K562 (cell line): ENCODE data around the gene ZP3. TPM values are rescaled to one million over a fixed set of nuclear protein-coding genes. Genes with fewer than 3 reads are reported as not detected.

ENCODE experiments used
- DACH1 ChIP-seq: fragments of 450-650 bp; IDR thresholded peaks from 2 replicates; pipeline ENCODE4 v1.6.1; 2018; ENCODE audit not compliant: partially characterized antibody
- DNMT1 ChIP-seq: fragments of 450-650 bp; IDR thresholded peaks from 2 replicates; pipeline ENCODE4 v1.6.1; 2016; ENCODE audit warnings: antibody characterized with exemption, mild to moderate bottlenecking
- ELF1 ChIP-seq: fragments of 200-800 bp; sonication (Bioruptor generic); IDR thresholded peaks from 2 replicates; pipeline ENCODE4 v1.6.1; 2016; ENCODE audit warnings: missing genetic modification characterization, missing compliant biosample characterization
- ETV6 ChIP-seq, 3 experiments: fragments of 150-350 bp in 1 of 3; sonication (generic) in 1 of 3; formaldehyde crosslinking in 1 of 3; IDR thresholded peaks; 2 replicates each; pipeline versions ENCODE4 v1.6.1 to v1.8.0; 2014 to 2022; ENCODE audit warnings: borderline replicate concordance in 2 of 3, low read depth in 2 of 3, antibody characterized with exemption in 1 of 3, low read length in 1 of 3, mild to moderate bottlenecking in 1 of 3, missing genetic modification reagents in 1 of 3
- MAX ChIP-seq: sonication (generic); formaldehyde crosslinking; IDR thresholded peaks from 2 replicates; pipeline ENCODE4 v1.9.0; 2022; ENCODE audit warnings: mild to moderate bottlenecking, missing genetic modification reagents
- NR2C2 ChIP-seq, 2 experiments: fragments of 200-800 bp in 1 of 2; sonication (Bioruptor generic) in 1 of 2; sonication (generic) in 1 of 2; formaldehyde crosslinking in 1 of 2; IDR thresholded peaks; 2 replicates each; pipeline versions ENCODE4 v1.6.1 to v1.8.0; 2016 to 2022; ENCODE audit warnings: mild to moderate bottlenecking in 1 of 2, missing compliant biosample characterization in 1 of 2, missing genetic modification characterization in 1 of 2, missing genetic modification reagents in 1 of 2
- SMAD4 ChIP-seq: fragments of 250-450 bp; sonication (Bioruptor Pico); conservative IDR thresholded peaks from 2 replicates; pipeline ENCODE4 v1.8.0; 2021; ENCODE audit warnings: inconsistent platforms, mild to moderate bottlenecking, moderate library complexity
- TEAD4 ChIP-seq, 2 experiments: sonication (generic) in 1 of 2; formaldehyde crosslinking in 1 of 2; IDR thresholded peaks; 2 replicates each; pipeline versions ENCODE4 v1.6.1 to v1.8.0; 2012 to 2022; ENCODE audit warnings: borderline replicate concordance in 1 of 2, inconsistent platforms in 1 of 2, low read length in 1 of 2, mild to moderate bottlenecking in 1 of 2, missing genetic modification reagents in 1 of 2
- ZBTB9 ChIP-seq: fragments of 450-650 bp; formaldehyde crosslinking; IDR thresholded peaks from 2 replicates; pipeline ENCODE4 v1.4.0; 2020; ENCODE audit warnings: mild to moderate bottlenecking, moderate library complexity
- ZNF134 ChIP-seq: fragments of 250-450 bp; sonication (Bioruptor Pico); conservative IDR thresholded peaks from 2 replicates; pipeline ENCODE4 v1.4.0; 2020
- ZNF175 ChIP-seq: fragments of 200-800 bp; sonication (Bioruptor generic); IDR thresholded peaks from 2 replicates; pipeline ENCODE4 v1.6.1; 2016; ENCODE audit warnings: low read depth, mild to moderate bottlenecking, missing genetic modification characterization, missing compliant biosample characterization
- ZNF253 ChIP-seq: fragments of 250-450 bp; sonication (Bioruptor Pico); conservative IDR thresholded peaks from 2 replicates; pipeline ENCODE4 v1.6.1; 2021; ENCODE audit warnings: mild to moderate bottlenecking
- ZNF316 ChIP-seq: fragments of 450-650 bp; IDR thresholded peaks from 2 replicates; pipeline ENCODE4 v1.6.1; 2016
- polyA plus RNA-seq, 8 experiments: library from polyadenylated mRNA; depleted of rRNA in 4 of 8; stranded (reverse) in 5 of 8; unstranded in 3 of 8; fragments of >200 nt; fragmentation: Nextera tagmentation in 2 of 8; fragmentation: Illumina TruSeq in 1 of 8; extraction: Ambion mirVana in 2 of 8; extraction: Trizol in 1 of 8; gene quantifications; 2 replicates each; pipeline versions ENCODE4 v1.2.1 to v1.2.3, GENCODE V29; 2011 to 2014; ENCODE audit warnings: inconsistent platforms in 1 of 8, missing spikeins in 1 of 8
- total RNA-seq, 7 experiments: library from RNA; depleted of rRNA in 6 of 7; stranded (reverse); fragments of >200 nt in 6 of 7; fragmentation: Illumina TruSeq in 2 of 7; extraction: Trizol in 2 of 7; gene quantifications; 2 replicates each; pipeline versions ENCODE4 v1.2.1 to v1.2.3, GENCODE V29; 2011 to 2021; ENCODE audit warnings: low replicate concordance in 1 of 7

Gene ZP3
- total and polyA plus RNA-seq, 9 of the 15 experiments (the other 6 are each of a cell fraction or from before 2014, with no cell fraction given): 1.4 to 3.8 (median 2.4) TPM

GRCh38 chr7:76428868-76429805 lies 4.4 kb downstream of the ZP3 start (continued):
- no peak for TF ChIP-seq ZBTB9
- peak; percentile 73 for TF ChIP-seq SMAD4 (CRISPR knock-in tag)
- TF ChIP-seq NR2C2 (CRISPR knock-in tag; IDR thresholded peaks at IDR 0.05): no peak
- TF ChIP-seq NR2C2 (tag; IDR thresholded peaks at IDR 0.05): peak; percentile 60; the same call in 1 of the 2 replicates
- peak; percentile 75; the same call in 1 of the 2 replicates for TF ChIP-seq ZNF175 (CRISPR knock-in tag)
- peak; percentile 35; the same call in 1 of the 2 replicates for TF ChIP-seq MAX (CRISPR knock-in tag)
- TF ChIP-seq ELF1: peak; percentile 42; the same call in 1 of the 2 replicates
- no peak for TF ChIP-seq DNMT1
- no peak for TF ChIP-seq ZNF253 (CRISPR knock-in tag)
- TF ChIP-seq DACH1: peak; percentile 48
- no peak for TF ChIP-seq TEAD4 (IDR thresholded peaks at IDR 0.05; ENCODE audit: low read length)
- TF ChIP-seq TEAD4 (CRISPR knock-in tag; IDR thresholded peaks at IDR 0.05; ENCODE audit: borderline replicate concordance): no peak
- TF ChIP-seq ETV6 (IDR thresholded peaks at IDR 0.05; ENCODE audit: borderline replicate concordance in 1 of 2, low read depth in 2 of 2, low read length in 1 of 2): peak; percentile 52 to 73; a peak in 2 of 4 replicates
- TF ChIP-seq ETV6 (CRISPR knock-in tag; IDR thresholded peaks at IDR 0.05; ENCODE audit: borderline replicate concordance): no peak
- TF ChIP-seq ZNF316: no peak
- TF ChIP-seq ZNF134: no peak
